Stimulated activated CD4-positive, alpha-beta T cell treated with anti-CD3 and anti-CD28 coated beads, TNF-alpha, amount 100 ng/mL, for 1 hour (primary cell): ENCODE results near the gene TMBIM6.
"Not testable (repeated sequence)": the region's sequence is repeated elsewhere in the genome, so short reads cannot be mapped to it uniquely, and the experiment has no call there.

Source experiments
- DNase-seq, 3 donors: peaks; one replicate each; pipeline ENCODE4 v3.0.0-alpha.2; 2020; ENCODE audit warnings: low read depth in 3 of 3, low spot score in 1 of 3

The TMBIM6 gene

GRCh38 chr12:49740930-49741881 is at the start of gene TMBIM6:
Gene TMBIM6, plus strand, starts transcription at chr12:49741557. Its CDS starts 10,937 bp downstream, at chr12:49752494.
- DNase-seq: peak; percentile 92 to 98 (median 96)

- DNase-seq: no peak
Measured at GRCh38 chr12:49692851-49693250, 48.5 kb upstream of the TMBIM6 start.

GRCh38 chr12:49693931-49694444 is 47.4 kb upstream of the TMBIM6 start:
- no peak for DNase-seq

GRCh38 chr12:49696723-49697122 is 44.6 kb upstream of the TMBIM6 start:
- no peak for DNase-seq

- no peak for DNase-seq
Measured at GRCh38 chr12:49697808-49698207, 43.5 kb upstream of the TMBIM6 start.

- no peak for DNase-seq
Measured at GRCh38 chr12:49698619-49699545, 42.5 kb upstream of the TMBIM6 start.

- no peak for DNase-seq
Measured at GRCh38 chr12:49702009-49702408, 39.3 kb upstream of the TMBIM6 start.

- DNase-seq: no peak
Measured at GRCh38 chr12:49702676-49703215, 38.6 kb upstream of the TMBIM6 start.

GRCh38 chr12:49703647-49704137 is 37.7 kb upstream of the TMBIM6 start:
- DNase-seq: peak in 1 of 3 donors; percentile 19

- DNase-seq: no peak
Measured at GRCh38 chr12:49705479-49706134, 35.8 kb upstream of the TMBIM6 start.

- no peak for DNase-seq
Measured at GRCh38 chr12:49706351-49707127, 34.8 kb upstream of the TMBIM6 start.

GRCh38 chr12:49707128-49707811 is 34.1 kb upstream of the TMBIM6 start, which contains the start of gene FMNL3:
Gene FMNL3, minus strand, starts transcription at chr12:49707405. Its CDS starts 225 bp downstream, at chr12:49707180.
- DNase-seq: peak; percentile 98 to 99 (median 99)

- no peak for DNase-seq
Measured at GRCh38 chr12:49707812-49708147, 33.6 kb upstream of the TMBIM6 start.

GRCh38 chr12:49708851-49709250 is 32.5 kb upstream of the TMBIM6 start:
- DNase-seq: no peak

GRCh38 chr12:49713952-49714351 is 27.4 kb upstream of the TMBIM6 start:
- DNase-seq: not testable (repeated sequence)

GRCh38 chr12:49716553-49716952 is 24.8 kb upstream of the TMBIM6 start:
- DNase-seq: no peak

GRCh38 chr12:49717800-49718199 is 23.6 kb upstream of the TMBIM6 start:
- DNase-seq: not testable (repeated sequence)

GRCh38 chr12:49720214-49720613 is 21.1 kb upstream of the TMBIM6 start:
- no peak for DNase-seq

- DNase-seq: not testable (repeated sequence)
Measured at GRCh38 chr12:49721355-49721754, 20.0 kb upstream of the TMBIM6 start.
